GM18873 (cell line): ENCODE measurements around the gene CNGB1.
"Not testable (repeated sequence)": the region's sequence is repeated elsewhere in the genome, so short reads cannot be mapped to it uniquely, and the experiment has no call there.

Experiments used
- ATAC-seq: cut with Tn5 transposase; IDR thresholded peaks from one replicate; pipeline ENCODE4 v1.9.1; 2021; ENCODE audit warnings: mild to moderate bottlenecking, moderate library complexity, moderate number of reproducible peaks; ENCODE audit not compliant: unreplicated experiment, low FRiP score

CNGB1 gene

DNA sequence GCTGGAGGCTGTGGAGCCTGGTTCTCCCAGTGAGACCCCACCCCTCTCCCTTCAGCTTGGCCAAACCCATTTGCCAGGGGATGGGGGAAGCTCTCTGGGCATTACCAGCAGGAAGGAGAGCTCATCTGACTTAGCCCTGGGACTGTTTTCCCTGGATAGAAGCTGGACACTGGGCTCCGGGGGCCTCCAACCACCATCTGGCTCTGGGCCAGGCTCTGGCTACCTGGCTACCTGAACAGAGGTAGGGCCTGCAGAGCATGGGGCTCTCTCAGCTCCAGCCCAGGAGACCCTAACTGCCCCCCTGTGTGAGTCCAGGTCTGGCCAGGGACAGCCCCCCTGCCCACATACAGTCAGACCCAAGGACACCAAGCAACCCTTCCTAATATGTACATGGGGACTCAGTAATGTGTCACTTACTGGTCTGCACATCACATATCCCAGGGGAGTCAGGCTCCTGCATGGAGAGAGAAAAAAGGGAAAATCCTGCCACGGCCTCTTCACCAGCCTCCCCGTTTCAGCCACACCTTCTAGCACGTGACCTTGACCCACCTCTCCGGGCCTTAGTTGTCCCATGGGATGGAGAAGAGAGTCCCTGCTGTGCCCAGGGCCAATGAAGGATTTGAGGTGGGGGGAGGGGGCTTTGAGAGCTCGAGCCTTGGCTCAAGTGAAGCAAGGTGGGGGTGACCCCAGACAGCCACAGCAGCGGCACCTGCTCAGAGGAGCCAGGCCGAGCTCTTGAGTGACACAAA is 13.8 kb downstream of the CNGB1 start:
- no peak for ATAC-seq

DNA sequence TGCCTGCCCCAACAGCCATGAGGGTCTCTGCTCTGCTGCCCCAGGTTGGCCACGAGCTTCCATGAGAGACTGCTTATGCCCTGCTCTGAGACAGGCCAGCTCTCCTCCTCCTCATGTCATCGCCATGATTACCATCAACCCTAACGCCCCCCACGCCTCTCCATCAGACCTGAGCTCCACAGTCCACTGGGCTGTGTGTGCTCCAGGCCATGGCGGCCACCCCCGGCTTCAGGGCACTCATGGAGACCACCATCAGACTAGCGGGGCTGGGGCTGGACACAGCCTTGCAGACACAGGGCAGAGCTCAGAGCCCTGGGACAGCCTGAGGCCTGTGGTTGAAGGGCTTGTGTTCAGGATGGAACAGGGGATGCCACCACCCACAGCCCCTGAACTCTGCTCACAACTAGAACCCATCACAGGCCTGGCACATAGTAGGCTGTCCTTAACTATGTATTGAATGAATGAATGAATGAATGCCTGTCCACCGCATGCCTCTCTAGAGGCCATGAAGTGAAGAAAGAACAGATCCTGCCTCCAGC is 14.6 kb downstream of the CNGB1 start:
- no peak for ATAC-seq

DNA sequence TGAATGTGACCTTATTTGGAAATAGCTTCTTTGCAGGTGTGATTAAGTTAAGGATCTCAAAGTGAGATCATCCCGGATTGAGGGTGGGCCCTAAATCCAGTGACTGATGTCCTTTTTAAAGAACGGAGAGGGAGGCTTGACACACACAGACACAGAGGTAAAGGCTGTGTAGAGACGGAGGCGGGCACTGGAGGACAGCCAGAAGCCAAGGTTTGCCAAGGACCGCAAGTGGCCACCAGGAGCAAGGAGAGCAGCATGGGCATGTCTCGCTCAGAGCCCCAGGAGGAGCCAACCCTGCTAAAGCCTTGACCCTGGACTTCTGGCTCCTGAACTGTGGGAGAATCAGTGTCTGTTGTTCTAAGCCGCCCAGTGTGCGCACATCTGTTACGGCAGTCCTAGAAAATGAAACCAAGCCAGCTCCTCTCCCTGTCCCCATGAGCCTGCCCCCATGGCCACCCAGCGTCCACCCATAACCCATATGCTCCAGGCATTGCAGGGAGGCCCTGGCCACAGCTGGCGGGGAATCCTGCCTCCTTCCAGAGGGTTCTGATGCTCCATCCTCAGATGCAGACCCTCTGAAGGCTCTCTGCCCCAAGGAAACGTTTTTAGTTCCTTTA is 15.2 kb downstream of the CNGB1 start:
- no peak for ATAC-seq

GRCh38 chr16:57953857-57954256 is 17.1 kb downstream of the CNGB1 start:
- no peak for ATAC-seq

DNA sequence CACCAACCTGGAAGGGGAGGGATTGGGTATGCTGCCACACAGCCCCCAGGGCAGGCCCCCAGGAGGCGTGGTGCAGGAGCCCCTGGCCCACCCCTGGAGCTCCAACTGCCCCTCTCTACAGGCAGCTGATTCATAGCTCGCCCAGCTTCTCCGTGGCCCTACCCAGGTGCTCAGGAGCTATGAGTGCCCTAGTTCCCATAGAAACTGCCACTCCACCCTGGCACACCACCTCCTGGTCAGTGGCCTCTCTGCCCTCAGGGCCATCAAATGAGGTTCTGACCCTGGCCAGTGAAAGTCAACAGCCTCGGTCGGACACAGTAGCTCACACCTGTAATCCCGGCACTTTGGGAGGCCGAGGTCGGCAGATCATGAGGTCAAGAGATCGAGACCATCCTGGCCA is 18.0 kb downstream of the CNGB1 start:
- no peak for ATAC-seq

GRCh38 chr16:57951204-57951960 is 19.5 kb downstream of the CNGB1 start:
- no peak for ATAC-seq

- ATAC-seq = no peak
Measured at GRCh38 chr16:57950382-57950781, 20.5 kb downstream of the CNGB1 start.

GRCh38 chr16:57949595-57950238 is 21.2 kb downstream of the CNGB1 start:
- ATAC-seq = no peak

DNA sequence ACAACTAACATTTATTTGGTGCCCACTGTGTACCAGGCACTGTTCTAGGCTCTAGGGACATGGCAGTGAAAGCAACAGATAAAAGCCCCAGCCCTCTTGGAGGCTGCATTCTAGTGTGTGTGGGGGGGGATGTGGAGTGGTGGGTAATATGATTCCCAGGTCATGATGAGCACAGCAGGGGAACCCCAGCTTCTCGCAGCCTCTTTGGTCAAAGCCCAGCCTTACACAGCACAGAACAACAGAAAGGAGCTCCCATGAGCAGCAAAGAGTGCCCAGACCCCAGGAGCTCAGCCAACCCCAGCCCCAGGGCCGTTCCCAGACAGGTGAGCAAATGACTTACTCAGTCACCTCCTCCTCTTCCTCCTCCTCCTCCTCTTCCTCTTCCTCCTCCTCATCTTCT is 21.9 kb downstream of the CNGB1 start:
- ATAC-seq = no peak

- no peak for ATAC-seq
Measured at GRCh38 chr16:57948027-57948426, 22.9 kb downstream of the CNGB1 start.

DNA sequence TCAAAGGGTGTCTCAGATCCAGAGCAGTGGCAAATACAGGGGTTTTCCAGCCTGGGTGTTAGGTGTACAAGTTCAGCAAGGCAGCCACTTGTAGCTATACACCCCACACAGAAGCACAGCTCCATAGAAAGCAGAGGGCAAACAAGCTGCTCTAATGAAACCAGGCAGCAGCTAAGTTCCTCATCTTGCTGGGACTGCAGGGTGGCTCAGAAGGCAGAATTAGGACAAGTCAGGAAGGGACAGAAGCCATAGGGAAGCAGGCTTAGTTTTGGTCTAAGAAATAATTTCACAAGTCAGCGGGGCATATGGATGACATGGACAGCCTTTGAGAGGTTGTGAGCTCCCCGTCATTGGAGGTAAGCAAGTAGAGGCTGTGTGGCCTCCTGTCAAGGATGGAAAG is 23.7 kb downstream of the CNGB1 start:
- ATAC-seq = no peak

GRCh38 chr16:57946181-57946801 is 24.6 kb downstream of the CNGB1 start:
- no peak for ATAC-seq

- no peak for ATAC-seq
Measured at GRCh38 chr16:57945740-57946138, 25.2 kb downstream of the CNGB1 start.

- no peak for ATAC-seq
Measured at GRCh38 chr16:57944970-57945739, 25.8 kb downstream of the CNGB1 start.

GRCh38 chr16:57943381-57943780 is 27.5 kb downstream of the CNGB1 start:
- not testable (repeated sequence) for ATAC-seq

DNA sequence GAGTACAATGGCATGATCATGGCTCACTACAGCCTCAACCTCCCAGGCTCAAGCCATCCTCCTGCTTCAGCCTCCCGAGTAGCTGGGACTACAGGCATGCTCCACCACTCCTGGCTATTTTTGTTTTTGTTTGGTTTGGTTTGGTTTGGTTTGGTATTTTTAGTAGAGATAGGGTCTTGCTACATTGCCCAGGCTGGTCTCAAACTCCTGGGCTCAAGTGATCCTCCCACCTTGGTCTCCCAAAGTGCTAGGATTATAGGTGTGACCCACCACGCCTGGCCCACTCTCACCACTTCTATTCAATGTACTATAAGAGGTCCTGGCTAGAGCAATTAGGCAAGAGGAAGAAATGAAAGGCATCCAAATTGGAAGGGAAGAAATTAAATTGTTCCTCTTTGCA is 29.0 kb downstream of the CNGB1 start:
- not testable (repeated sequence) for ATAC-seq

DNA sequence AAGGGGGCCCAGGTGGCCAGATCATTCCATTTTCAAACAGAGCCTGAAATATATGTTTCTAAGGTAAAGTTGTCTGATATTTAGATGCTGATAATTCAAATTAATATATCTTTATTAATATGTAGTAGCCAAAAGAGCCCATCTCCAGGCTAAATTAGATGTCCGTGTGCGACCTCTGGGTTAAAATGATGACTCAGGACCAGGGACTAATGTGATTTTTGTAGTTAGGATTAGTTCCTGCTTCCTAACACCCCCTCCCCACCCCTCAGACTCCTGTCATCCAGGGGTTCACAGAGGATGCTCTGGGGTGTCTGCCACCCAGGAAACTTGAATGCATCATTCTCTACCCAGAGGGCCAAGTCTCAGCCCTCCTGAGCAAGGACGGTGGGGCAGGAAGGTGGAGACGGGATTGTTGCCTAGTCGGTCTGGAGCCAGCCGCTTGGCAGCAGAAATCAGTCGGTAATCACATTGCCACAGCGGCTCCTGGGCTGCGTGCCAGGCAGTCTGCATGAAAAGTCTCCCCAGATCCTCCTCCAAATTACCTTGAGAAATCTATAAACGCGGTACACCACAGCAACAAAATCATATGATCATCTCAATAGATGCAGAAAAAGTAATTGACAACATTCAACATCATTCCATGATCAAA is 29.8 kb downstream of the CNGB1 start:
- no peak for ATAC-seq

GRCh38 chr16:57940382-57940966 is 30.5 kb downstream of the CNGB1 start:
- ATAC-seq = no peak

DNA sequence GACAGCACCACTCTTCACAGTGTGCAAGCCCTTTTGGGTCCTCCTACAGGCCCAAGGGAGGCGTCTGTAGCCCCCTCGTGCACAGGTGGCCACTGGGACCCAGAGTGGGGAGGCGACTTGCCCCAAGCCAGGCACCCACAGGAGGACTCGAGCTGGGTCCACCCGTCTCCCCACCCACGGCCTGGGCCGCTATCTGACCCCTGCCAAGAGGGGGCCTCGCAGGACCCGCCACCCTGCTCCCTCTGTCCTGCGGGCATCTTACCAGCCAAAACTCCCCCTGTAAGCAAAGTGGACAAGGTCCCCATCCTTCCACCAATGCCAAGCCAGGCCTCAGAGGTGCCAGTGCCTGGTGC is 31.1 kb downstream of the CNGB1 start:
- no peak for ATAC-seq
